ENCODE measurements around the gene TBX3.

TBX3 gene

DNA sequence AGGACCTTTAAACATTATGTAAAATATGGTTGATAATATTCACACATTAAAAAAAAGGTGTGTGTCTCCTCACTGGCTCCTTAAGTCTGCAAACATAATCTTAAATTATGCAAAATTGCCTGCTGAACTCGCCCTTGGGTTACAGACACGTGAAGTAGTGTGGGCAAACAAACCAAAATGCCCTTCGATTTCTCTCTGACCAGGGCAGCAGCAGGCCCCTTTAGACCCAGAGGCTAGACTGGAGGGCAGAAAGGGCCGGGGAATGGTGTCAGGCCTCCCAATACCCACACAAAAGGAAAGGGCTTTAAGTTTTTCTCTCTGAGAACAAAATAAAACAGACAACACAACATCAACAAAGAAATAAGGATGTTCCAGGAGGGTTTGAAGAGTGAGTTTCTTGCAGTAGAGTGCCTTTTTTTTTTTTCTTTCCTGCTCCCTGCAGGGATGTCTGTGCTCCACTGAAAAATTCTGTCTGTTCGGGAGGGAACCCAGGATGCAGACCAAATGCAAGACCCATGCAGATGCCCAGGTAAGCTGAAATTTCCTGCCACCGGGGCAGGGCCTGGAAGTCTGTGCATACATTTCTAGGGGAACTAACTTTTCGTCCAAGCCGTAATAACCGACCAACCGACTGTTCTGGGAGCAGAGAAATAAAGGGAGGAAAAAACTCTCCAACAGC is 1.7 kb downstream of the TBX3 start:
- DNase-seq = no peak

- no peak for DNase-seq
Observed at GRCh38 chr12:114681116-114681871, 2.7 kb downstream of the TBX3 start.

- no peak for DNase-seq
Observed at GRCh38 chr12:114680604-114681069, 3.3 kb downstream of the TBX3 start.

- DNase-seq = no peak
Observed at GRCh38 chr12:114679942-114680341, 4.0 kb downstream of the TBX3 start.

DNA sequence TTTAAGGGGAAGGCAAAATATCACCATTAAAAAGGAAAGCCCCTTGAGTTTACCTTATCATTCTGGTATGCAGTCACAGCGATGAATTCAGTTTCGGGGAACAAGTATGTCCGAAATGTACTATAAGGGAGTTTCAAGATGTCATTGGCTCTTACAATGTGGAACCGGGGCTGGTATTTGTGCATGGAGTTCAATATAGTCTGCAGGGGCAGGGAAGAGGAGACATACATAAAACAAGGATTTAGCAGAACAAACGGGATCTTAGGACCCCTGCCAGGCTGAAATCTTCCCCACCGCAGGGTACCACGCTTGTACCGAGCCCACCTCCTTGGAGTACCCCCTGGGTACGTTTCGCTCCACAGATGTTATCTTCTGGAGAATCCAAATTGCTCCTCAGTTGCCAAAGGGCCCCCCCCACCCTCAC is 4.5 kb downstream of the TBX3 start:
- DNase-seq = no peak

- DNase-seq = no peak
Observed at GRCh38 chr12:114678718-114679117, 5.3 kb downstream of the TBX3 start.

DNA sequence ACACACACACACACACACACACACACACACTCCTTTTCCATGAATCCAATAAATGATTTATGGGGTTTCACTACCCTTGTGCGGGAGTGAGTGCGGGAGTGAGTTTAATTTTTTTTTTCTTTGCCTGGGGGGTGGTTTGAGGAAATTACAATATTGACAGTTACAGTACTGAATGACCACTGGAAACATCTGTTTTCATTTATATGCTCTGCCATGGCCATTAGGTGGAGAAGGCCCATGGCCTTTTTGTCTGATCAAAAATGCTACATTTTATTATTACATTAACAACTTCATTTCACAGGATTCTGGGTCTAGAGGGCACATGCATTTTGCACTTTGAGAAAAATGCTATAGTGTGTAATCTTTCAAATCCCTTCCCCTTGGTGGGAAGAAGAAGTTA is 5.9 kb downstream of the TBX3 start:
- DNase-seq = no peak

- no peak for DNase-seq
Observed at GRCh38 chr12:114676142-114676741, 7.7 kb downstream of the TBX3 start.

GRCh38 chr12:114674251-114675047 is 9.5 kb downstream of the TBX3 start:
- DNase-seq = no peak

GRCh38 chr12:114673901-114674250 is 10.1 kb downstream of the TBX3 start:
- DNase-seq = no peak

DNA sequence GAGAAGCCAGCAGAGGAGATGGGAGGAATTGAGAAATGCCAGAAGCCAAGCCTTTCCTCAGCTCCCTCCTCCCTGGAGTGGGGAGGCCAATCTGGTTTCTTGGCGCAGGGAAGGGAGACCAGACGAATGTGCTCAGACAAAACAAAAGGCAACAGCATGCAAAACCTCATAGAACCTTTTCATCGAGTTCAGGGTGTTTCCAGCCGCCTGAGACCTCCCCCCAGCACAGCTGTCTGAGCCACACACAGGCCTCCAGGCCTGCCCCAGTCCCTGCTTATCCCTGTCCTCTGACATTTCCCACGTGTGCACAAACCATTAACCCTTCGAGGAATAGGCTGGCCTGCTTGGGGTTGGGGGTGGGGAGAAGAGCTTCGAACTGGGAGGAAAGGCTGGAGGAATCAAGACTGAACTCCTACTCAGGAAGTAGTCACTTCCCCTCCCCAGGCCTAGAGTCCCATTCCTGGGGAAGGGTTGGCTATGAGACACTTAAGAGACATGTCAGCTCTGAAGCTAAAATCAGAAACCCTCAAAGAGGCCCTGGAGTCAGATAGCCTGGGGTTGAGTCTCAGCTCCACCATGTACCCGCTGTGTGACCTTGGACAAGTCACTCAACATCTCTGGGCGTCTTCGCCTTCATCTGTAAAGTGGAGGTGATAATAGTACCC is 10.7 kb downstream of the TBX3 start:
- no peak for DNase-seq

DNA sequence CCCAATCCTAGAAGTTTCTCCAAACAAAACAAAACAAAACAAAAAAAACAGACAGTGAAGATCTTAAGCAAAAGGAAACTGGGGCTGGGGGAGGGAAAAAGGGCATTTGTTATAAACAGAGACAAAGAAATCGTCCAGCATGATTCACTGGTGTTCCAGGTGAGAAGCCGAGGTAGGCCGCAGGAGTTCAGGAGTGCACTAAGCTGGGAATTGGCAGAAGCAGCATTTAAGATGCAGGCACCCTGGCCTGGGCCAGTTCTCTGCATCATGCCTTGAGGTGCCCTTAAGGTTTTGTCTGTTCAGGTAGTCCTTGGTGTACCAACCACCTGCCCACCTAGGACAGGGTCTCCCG is 11.2 kb downstream of the TBX3 start:
- DNase-seq = no peak

- DNase-seq = no peak
Observed at GRCh38 chr12:114671443-114672411, 12.2 kb downstream of the TBX3 start.

- no peak for DNase-seq
Observed at GRCh38 chr12:114671066-114671442, 12.9 kb downstream of the TBX3 start.

DNA sequence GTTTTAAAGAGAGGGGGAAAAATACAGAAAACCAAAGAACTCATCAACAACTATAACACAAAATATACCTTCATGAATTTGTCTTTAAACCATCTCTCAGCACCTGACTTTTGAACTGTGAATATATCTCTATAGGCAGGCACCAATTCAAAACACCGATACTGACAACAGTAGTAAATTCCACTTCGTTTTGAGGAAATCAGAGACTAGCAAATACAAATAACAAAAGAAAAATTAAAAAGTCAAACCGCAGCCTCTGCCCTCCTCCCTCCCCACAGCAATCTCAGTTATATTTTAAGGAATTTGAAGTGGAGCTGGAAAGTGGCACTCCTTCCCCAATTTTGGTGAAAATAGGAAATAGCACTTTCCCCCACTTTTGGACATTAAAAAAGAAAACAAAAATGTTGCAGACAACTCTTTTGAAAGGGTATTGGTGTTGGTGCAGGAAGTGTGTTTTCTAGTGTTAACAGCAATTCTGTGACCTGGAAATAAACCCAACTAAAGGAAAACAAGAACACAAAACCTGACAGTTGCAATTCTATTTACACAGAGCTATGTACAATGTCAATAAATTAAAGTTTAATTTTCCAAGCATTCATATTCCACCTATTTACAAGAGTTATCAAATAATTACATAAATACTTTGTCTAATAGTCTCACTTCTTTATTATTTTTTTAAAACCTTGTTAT is 13.5 kb downstream of the TBX3 start:
- DNase-seq = no peak

GRCh38 chr12:114669401-114670290 is 14.3 kb downstream of the TBX3 start:
- no peak for DNase-seq

DNA sequence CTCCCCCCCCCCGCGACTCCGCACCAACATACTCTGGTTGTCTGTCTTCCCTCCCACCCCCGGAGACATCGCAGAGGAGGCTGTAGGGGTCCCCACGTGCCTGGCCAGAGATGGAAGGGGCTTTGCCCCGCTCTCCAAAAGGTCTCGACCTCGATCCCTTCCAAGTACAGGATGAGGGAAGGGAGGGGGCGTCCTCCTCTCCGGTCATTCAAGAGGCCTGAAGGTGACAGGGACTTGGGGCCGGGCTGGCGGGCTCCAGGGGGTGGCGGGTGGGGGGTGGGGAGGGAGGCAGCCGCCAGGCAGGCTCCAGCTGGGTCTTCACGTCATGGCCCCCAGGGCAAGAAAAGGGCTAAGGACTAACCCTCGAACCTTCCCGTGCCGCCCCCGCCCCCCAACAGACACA is 15.1 kb downstream of the TBX3 start:
- no peak for DNase-seq

- DNase-seq = peak; percentile 17 to 32
Observed at GRCh38 chr12:114668151-114668885, 15.7 kb downstream of the TBX3 start.

DNA sequence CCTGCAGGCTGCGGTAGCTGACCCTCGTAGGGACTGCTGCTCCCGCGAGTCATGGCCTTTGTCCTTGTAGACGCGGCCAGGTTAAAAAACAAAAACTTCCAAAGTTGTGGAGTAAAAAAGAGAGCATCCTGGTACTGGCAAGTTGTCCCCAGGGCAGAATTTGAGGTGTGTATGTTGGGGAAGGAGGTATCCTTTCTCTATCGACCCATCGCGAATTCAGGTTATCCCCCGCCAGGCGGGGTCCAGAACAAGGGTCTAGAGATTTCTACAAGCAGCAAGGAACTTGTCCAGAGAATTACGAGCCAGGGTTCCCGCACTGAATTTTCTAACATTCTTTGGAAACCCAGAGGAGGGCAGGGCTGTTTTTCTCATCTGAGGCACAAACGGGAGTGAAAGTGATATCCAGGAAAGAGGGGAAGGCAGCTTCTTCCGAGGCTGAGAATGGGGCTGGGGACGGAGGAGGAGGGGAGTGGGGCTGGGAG is 16.3 kb downstream of the TBX3 start:
- no peak for DNase-seq
